Natural killer cell (primary cell): ENCODE results near the gene FANCI. TPM values are rescaled to one million over a fixed set of nuclear protein-coding genes. Genes with fewer than 3 reads are reported as not detected.
"Not testable (repeated sequence)": the region's sequence is repeated elsewhere in the genome, so short reads cannot be mapped to it uniquely, and the experiment has no call there.

Experiments used
- ATAC-seq, 3 donors: fragments of 150-1000 bp in 2 of 3; fragments of 200-7000 bp in 1 of 3; cut with Tn5 transposase; 1 replicate in 1 of 3; 2 replicates in 2 of 3; pipeline ENCODE4 v1.10.0; 2021; ENCODE audit warnings: mild to moderate bottlenecking in 2 of 3, moderate library complexity in 2 of 3
- DNase-seq, 2 donors: peaks; one replicate each; pipeline versions ENCODE4 v3.0.0 to v3.0.0-alpha.2; 2013 to 2021; ENCODE audit warnings: mixed read lengths in 1 of 2
- H3K27ac ChIP-seq: one replicate; pipeline ENCODE4 v1.5.1; 2013; ENCODE audit warnings: mild to moderate bottlenecking, low read length
- H3K27me3 ChIP-seq: one replicate; pipeline ENCODE4 v1.6.1; 2013; ENCODE audit warnings: low read length; ENCODE audit not compliant: control insufficient read depth, insufficient read depth
- H3K36me3 ChIP-seq: one replicate; pipeline ENCODE4 v1.6.1; 2013; ENCODE audit warnings: low read length; ENCODE audit not compliant: control insufficient read depth, insufficient read depth
- H3K4me1 ChIP-seq: one replicate; pipeline ENCODE4 v1.6.1; 2013; ENCODE audit warnings: low read length; ENCODE audit not compliant: control insufficient read depth, insufficient read depth
- H3K4me3 ChIP-seq: one replicate; pipeline ENCODE4 v1.5.1; 2013; ENCODE audit warnings: low read length
- H3K9me3 ChIP-seq: one replicate; pipeline ENCODE4 v1.6.1; 2013; ENCODE audit warnings: low read length; ENCODE audit not compliant: control insufficient read depth, insufficient read depth
- H3K27ac Mint-ChIP-seq, 2 donors: one replicate each; pipeline ENCODE4 v1.8.0; 2022; ENCODE audit warnings: mild to moderate bottlenecking in 2 of 2, mixed read lengths in 2 of 2, moderate library complexity in 1 of 2
- H3K27me3 Mint-ChIP-seq, 2 donors: one replicate each; pipeline ENCODE4 v1.8.0; 2022; ENCODE audit warnings: low read depth in 2 of 2, mixed read lengths in 2 of 2
- H3K36me3 Mint-ChIP-seq: one replicate; pipeline ENCODE4 v1.8.0; 2022; ENCODE audit warnings: mixed read lengths
- H3K4me1 Mint-ChIP-seq, 2 donors: one replicate each; pipeline ENCODE4 v1.8.0; 2022; ENCODE audit warnings: mixed read lengths in 2 of 2
- H3K4me3 Mint-ChIP-seq: one replicate; pipeline ENCODE4 v1.8.0; 2022; ENCODE audit warnings: mild to moderate bottlenecking, moderate library complexity, mixed read lengths
- H3K9me3 Mint-ChIP-seq, 2 donors: one replicate each; pipeline ENCODE4 v1.8.0; 2022; ENCODE audit warnings: mixed read lengths in 2 of 2
- WGBS: methylation state at CpG from one replicate; pipeline ENCODE4 v1.1.7; 2013; ENCODE audit warnings: missing lambda C conversion rate; ENCODE audit not compliant: insufficient coverage; 5-methylcytosine and 5-hydroxymethylcytosine counted together
- intact Hi-C: fragments of 100-400 bp; cut with micrococcal nuclease; formaldehyde crosslinking; loops from one replicate; pipeline ENCODE4 v1.14.2; 2022
- total RNA-seq, 4 donors: library from RNA; stranded (reverse); fragments of 120-200 nt in 1 of 4; gene quantifications; one replicate each; pipeline versions ENCODE4 v1.2.3 to v1.2.4, GENCODE V29; 2013 to 2022
- TF ChIP-seq, protein P1 (sequence below): fragments of 200-600 bp; IDR thresholded peaks from one replicate; pipeline ENCODE4 v1.8.0; 2022; ENCODE audit warnings: antibody characterized with exemption

The FANCI gene
- total RNA-seq, 3 donors from 2014 or later (not counting 1 experiment from before 2014, with no cell fraction given): 22.3 to 27.9 (median 22.7) TPM

DNA sequence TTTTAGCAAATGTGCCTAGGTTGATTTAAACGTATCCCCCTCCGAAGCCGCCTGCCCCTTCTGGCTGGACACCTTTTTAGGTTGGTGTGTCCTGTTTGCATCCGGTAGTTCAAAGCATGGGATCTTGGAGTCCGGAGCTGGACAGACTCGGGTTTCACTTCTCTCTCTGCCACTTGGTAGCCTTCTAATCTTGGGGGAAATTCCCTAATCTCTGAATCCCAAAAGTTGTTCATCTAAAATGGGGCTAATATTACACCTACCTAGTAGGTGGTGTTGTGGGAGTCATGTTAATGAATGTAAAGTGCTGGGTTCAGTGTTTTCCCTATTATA is 760 bp downstream of the FANCI start:
- Mint-ChIP-seq H3K4me1 (peaks cover 20 to 37% of the 10 kb centered on the region in 2 donors), H3K36me3 (no peaks in the 10 kb centered on the region), H3K27me3 (no peaks in the 10 kb centered on the region), H3K27ac (peak overlapping the region; percentile 86 to 90), H3K9me3 (no peaks in the 10 kb centered on the region), H3K4me3 (peak overlapping the region; percentile 91)
- WGBS: 1% methylated on average over 6 of the region's 6 CpGs
- Histone ChIP-seq H3K4me3 (peak overlapping the region; percentile 67), H3K27me3 (no peaks in the 10 kb centered on the region), H3K9me3 (no peaks in the 10 kb centered on the region), H3K4me1 (peaks cover 13% of the 10 kb centered on the region), H3K36me3 (peaks cover 4% of the 10 kb centered on the region), H3K27ac (no peak overlapping the region)
- ATAC-seq (no peak), DNase-seq (no peak)
- intact Hi-C loops: loop anchor here (2.0 to 5.0 kb wide), 2 partner anchors 38 to 88 kb away; partner anchors contain the start of gene POLG
- TF ChIP-seq, protein P1, sequence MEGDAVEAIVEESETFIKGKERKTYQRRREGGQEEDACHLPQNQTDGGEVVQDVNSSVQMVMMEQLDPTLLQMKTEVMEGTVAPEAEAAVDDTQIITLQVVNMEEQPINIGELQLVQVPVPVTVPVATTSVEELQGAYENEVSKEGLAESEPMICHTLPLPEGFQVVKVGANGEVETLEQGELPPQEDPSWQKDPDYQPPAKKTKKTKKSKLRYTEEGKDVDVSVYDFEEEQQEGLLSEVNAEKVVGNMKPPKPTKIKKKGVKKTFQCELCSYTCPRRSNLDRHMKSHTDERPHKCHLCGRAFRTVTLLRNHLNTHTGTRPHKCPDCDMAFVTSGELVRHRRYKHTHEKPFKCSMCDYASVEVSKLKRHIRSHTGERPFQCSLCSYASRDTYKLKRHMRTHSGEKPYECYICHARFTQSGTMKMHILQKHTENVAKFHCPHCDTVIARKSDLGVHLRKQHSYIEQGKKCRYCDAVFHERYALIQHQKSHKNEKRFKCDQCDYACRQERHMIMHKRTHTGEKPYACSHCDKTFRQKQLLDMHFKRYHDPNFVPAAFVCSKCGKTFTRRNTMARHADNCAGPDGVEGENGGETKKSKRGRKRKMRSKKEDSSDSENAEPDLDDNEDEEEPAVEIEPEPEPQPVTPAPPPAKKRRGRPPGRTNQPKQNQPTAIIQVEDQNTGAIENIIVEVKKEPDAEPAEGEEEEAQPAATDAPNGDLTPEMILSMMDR: no peak

- H3K36me3 Mint-ChIP-seq: no peaks in the 10 kb centered on the region
- Histone ChIP-seq H3K36me3 (peaks cover 4% of the 10 kb centered on the region), H3K27me3 (no peaks in the 10 kb centered on the region), H3K4me3 (no peak overlapping the region), H3K4me1 (peaks cover 13% of the 10 kb centered on the region), H3K27ac (no peak overlapping the region), H3K9me3 (no peaks in the 10 kb centered on the region)
- intact Hi-C loops: no loop called here
- H3K4me3 Mint-ChIP-seq: no peak overlapping the region
- H3K4me1 Mint-ChIP-seq: peaks cover 20 to 37% of the 10 kb centered on the region in 2 donors
- no peaks in the 10 kb centered on the region for H3K27me3 Mint-ChIP-seq
- WGBS: 60% methylated on average over 1 of the region's 2 CpGs
- H3K27ac Mint-ChIP-seq: no peak overlapping the region
- no peak for ATAC-seq
- no peak for DNase-seq
- H3K9me3 Mint-ChIP-seq: no peaks in the 10 kb centered on the region
- TF ChIP-seq, protein P1: no peak
Measured at GRCh38 chr15:89247446-89247845, 3.7 kb downstream of the FANCI start.

DNA sequence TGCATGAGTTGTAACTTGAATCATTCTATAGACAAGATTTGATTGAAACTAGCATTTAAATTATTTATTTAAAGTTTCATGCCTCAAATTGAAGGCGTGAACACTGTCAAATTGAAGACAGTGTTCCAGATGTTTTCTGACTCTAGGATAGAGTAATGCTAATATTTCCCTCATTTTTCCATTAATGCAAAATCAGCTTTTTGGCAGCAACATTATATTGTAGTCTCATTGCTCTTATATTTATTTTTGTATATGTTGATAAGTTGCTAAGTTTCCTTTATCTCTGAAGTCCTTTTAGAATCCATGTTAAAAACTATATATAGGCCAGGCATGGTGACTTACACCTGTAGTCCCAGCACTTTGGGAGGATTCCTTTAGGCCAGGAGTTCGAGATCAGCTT is 4.8 kb downstream of the FANCI start:
- TF ChIP-seq, protein P1: no peak
- H3K27me3 Mint-ChIP-seq: no peaks in the 10 kb centered on the region
- DNase-seq: no peak
- Histone ChIP-seq H3K4me1 (peaks cover 7% of the 10 kb centered on the region), H3K9me3 (no peaks in the 10 kb centered on the region), H3K27me3 (no peaks in the 10 kb centered on the region), H3K27ac (no peak overlapping the region), H3K4me3 (no peak overlapping the region), H3K36me3 (peaks cover 4% of the 10 kb centered on the region)
- peaks cover 13 to 28% of the 10 kb centered on the region in 2 donors for H3K4me1 Mint-ChIP-seq
- no peaks in the 10 kb centered on the region for H3K36me3 Mint-ChIP-seq
- H3K9me3 Mint-ChIP-seq: no peaks in the 10 kb centered on the region
- WGBS: 100% methylated on average over 2 of the region's 2 CpGs
- no peak for ATAC-seq
- no peak overlapping the region for H3K27ac Mint-ChIP-seq
- intact Hi-C loops: no loop called here
- H3K4me3 Mint-ChIP-seq: no peak overlapping the region

GRCh38 chr15:89250142-89250541 is 6.4 kb downstream of the FANCI start:
- H3K9me3 Mint-ChIP-seq, H3K36me3 Mint-ChIP-seq, H3K4me3 ChIP-seq, H3K4me3 Mint-ChIP-seq, H3K36me3 ChIP-seq, H3K4me1 ChIP-seq, DNase-seq, H3K27ac ChIP-seq, H3K27me3 ChIP-seq, H3K9me3 ChIP-seq, intact Hi-C loops, H3K27me3 Mint-ChIP-seq, ATAC-seq, H3K27ac Mint-ChIP-seq: not testable (repeated sequence)
- peaks cover 0 to 13% of the 10 kb centered on the region in 2 donors for H3K4me1 Mint-ChIP-seq
- 100% methylated on average over 3 of the region's 5 CpGs for WGBS

- H3K4me3 Mint-ChIP-seq, H3K27ac ChIP-seq, H3K36me3 ChIP-seq, DNase-seq, intact Hi-C loops, H3K4me1 Mint-ChIP-seq, H3K27me3 Mint-ChIP-seq, H3K4me3 ChIP-seq, H3K9me3 Mint-ChIP-seq, H3K27me3 ChIP-seq, H3K9me3 ChIP-seq, H3K36me3 Mint-ChIP-seq, H3K27ac Mint-ChIP-seq, ATAC-seq, H3K4me1 ChIP-seq: not testable (repeated sequence)
- 98% methylated on average over 4 of the region's 4 CpGs for WGBS
Measured at GRCh38 chr15:89277281-89277680, 33.5 kb downstream of the FANCI start.
